ENCODE results near the gene LTA4H. TPM values are rescaled to one million over a fixed set of nuclear protein-coding genes. Genes with fewer than 3 reads are reported as not detected.

The LTA4H gene
- polyA plus RNA-seq, 3 donors, result 36.9 to 40.9 (median 39.9) TPM

DNA sequence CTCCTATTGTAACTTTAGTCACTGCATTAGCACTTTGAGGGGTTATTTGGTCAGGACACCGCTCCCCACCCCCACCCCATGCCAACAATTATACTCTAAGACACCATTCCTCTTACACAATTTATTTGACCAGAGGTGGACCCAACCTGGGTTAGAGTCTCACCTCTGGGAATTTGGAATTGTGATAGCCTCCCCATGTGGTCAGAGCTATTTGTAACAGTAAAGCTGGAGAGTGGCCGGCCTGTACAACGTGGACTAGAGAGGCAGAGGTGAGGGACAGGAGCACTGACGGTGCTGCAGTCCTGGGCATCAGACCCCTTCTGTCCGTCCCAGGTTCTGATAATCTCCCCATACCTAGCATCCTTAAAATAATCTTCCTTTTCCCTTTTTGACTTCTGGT is 35.9 kb downstream of the LTA4H start:
- H3K27ac ChIP-seq (ENCODE audit: low read depth, low read length), result no peak overlapping the region
- 78 to 89% (median 81%) methylated on average over 5 of the region's 5 CpGs for WGBS, 3 donors

DNA sequence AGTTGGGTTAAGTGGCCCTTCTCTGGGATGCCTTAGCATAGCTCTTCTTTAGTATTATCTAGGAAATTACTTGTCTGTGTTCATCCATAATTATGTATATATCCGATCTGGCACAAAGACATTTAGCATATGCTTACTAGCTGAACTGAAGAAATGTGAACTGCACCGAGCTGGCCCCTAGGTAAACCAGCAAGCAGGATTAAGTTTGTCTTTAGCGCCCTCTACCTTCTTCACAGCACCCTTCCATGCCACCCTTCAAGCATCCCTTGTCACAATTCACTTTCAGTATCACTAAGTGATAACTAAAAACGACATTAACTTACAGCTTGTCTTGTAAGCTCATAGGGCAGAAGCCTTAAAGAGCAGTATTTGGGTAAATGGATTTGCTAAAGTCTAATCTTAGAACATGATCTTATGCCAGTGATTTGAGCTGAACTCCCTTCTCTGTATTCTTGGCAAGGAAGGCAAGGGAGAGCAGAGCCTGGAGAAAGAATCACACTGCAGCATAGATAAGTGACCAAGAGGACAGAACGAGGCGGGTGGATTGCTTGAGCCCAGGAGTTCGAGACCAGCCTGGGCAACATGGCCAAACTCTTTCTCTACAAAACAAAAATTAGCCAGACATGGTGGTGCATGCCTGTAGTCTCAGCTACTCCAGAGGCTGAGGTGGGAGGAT is 36.6 kb downstream of the LTA4H start:
- 23 to 31% (median 24%) methylated on average over 7 of the region's 7 CpGs for WGBS, 3 donors
- no peak overlapping the region for H3K27ac ChIP-seq (ENCODE audit: low read depth, low read length)

DNA sequence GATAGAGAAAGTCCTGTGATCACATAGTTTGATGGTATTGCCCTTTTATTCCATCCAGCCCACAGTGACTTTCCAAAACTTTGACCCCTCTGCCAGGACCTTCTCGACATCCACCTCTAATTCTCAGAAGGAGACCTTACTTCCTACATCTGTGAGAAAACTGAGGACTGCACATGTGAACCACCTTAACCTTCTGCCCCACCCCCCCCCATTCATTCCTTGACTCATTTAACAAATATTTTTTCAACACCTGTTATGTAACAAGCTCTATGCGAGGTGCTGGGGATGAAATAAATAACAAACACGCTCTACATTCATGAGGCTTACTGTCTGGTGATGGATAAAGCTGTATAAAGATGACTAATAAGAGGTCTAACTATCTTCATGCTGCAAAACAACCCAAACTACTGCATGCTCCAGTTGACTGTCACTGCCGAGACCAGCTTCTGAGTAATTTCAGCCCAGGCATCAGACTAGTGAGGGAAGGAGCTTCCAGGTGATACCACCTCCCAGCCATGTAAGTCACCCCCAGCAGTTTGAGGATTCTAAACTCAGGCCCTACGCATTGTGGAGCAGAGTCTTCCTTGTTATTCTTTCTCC is 37.4 kb downstream of the LTA4H start:
- WGBS, 3 donors, result 66 to 76% (median 72%) methylated on average over 5 of the region's 5 CpGs
- no peak overlapping the region for H3K27ac ChIP-seq (ENCODE audit: low read depth, low read length)

DNA sequence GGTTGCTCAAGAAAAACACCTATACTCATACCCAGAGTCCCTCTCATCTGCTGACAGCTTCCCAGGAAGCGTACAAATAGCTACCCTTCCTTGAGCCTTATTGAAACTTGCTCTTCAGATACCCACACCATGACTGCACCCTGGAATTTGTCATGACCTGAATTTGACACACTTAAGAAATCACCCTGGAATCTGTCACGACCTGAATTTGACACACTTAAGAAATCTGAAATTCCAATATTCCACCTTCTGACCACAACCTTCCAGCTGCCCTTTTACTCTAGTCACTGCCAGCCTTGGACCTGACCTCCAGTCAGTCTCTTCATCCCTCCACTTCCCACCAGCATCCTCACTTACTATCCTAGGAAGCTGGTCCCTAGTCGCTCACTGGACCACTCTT is 38.1 kb downstream of the LTA4H start:
- WGBS, 3 donors, result 80 to 92% (median 88%) methylated on average over 3 of the region's 3 CpGs
- H3K27ac ChIP-seq (ENCODE audit: low read depth, low read length), result no peak overlapping the region

DNA sequence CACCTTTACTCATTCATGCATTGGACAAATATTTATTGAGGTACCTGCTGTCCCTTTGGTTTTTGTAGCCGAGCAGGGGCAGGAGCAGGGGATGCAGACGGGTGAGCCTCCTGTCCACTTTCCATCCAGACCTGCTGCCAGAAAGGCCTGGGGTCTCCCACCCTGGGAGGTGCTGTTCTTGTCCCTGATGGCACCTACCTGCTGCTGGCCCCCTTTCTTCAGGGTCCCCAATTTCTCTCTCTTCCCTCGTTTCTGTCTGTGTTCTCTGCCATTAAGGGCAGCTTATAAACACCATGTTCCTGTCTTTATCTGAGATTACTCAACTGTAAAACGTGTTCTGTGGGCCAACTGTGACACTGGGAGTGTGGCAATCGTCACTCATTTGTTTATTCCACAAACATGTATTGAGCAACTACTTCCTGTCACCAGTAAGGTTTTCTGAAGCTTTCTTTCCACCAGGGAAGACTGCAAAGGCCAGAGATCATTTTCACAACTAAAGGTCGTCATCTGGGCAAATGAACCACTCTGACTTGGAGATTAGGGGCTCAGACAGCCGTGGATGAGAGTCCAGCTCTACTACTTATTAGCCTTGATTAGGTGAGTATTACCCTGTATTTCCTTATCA is 39.2 kb downstream of the LTA4H start, which contains the start of gene HAL:
TSS of gene HAL (minus strand) at position 311 of the 625 bp plus-strand sequence. CDS start 434 bp downstream, outside the sequence.
- 41 to 56% (median 44%) methylated on average over 7 of the region's 7 CpGs for WGBS, 3 donors
- H3K27ac ChIP-seq (ENCODE audit: low read depth, low read length), result no peak within 1 kb of the TSS

DNA sequence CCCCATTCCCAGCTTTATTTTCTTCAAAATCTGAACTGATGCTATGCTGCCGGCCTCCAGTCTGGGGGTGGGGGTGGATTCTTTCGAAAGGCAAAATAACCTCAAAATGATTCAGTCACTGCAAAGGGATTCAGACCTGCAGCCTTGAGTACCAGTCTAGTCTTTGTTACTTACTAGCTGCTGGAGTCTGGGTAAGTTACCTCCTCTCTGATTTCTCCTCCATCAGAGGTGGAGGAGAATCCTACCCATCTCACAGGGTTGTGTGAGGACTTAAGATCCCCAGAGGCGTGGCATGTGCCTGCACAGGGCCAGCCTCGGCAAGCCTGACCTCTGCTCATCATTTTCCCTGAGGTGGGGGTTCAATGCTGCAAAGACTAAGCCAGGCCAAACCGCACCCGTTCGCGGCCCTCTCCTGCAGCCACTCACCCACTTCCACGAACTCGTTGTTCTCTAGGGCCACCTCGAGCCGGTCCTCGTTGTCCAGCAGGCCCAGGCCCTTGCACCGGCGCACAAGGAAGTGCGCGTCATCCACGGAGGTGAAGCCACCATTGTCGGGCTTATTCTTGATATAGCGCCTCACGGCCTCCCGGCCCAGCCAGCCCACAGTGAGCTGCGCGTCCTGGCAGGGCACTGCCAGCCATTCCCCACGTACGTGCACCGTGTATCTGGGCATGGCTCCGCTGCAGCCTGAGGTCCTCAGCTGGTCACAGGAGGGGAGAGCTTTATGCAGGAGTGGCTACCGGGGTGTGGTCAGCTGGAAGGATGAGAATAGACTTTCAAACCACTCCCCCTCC is 40.0 kb downstream of the LTA4H start:
- H3K27ac ChIP-seq (ENCODE audit: low read depth, low read length), result no peak overlapping the region
- 81 to 94% (median 81%) methylated on average over 29 of the region's 29 CpGs for WGBS, 3 donors

DNA sequence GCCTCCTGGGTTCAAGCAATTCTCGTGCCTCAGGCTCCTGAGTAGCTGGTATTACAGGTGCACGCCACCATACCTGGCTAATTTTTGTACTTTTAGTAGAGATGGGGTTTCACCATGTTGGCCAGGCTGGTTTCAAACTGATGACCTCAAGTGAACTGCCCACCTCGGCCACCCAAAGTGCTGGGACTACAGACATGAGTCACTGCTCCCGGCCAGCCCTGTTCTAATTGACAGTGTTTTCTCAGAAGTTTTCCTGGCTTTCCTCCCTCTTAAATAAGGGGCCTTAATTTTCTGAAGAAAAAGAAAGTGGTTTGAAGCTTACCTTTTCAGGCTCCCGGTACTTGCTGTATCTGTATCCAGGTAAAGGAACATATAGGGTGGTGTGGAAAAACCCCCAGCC is 40.9 kb downstream of the LTA4H start:
- H3K27ac ChIP-seq (ENCODE audit: low read depth, low read length), result no peak overlapping the region
- 89 to 91% (median 90%) methylated on average over 5 of the region's 5 CpGs for WGBS, 3 donors

DNA sequence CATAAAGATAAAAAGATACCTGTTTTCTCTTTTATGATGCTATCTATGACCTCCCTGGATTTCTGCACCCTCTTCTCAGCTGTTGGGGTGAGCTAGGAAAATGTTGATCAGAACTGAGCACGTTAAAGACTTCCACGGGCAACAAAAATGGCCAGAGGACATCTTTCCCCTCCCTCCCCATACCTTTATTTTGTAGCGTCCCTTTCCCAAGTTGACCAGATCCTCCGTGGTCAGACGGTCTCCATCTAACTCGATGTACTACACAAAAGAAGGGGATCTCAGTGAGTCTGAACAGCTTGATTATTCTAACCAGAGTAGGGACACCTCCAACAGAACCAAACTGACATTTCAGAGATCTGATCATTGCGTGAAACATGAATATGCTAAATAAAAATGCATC is 41.5 kb downstream of the LTA4H start:
- no peak overlapping the region for H3K27ac ChIP-seq (ENCODE audit: low read depth, low read length)
- 88 to 95% (median 94%) methylated on average over 7 of the region's 7 CpGs for WGBS, 3 donors

DNA sequence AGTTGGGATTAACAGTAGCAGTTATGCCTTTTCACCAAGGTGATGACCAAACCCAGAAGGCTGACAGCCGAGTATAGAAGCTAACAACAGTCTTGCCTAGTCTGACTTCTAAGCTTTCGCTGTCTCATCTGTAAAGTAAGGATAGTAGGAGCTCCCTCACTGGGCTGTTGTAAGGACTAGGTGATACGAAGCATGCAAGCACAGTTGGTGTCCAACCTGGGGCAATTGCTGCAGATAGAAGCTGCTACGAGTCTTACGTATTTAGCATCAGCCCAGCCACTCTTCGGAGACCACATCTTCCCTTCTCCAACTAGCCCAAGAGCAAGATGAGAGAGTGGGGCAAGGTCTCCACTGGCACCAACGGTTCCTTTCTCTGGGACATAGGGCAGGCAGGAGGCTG is 45.3 kb downstream of the LTA4H start:
- WGBS, 3 donors, result 84 to 86% (median 86%) methylated on average over 7 of the region's 7 CpGs
- no peak overlapping the region for H3K27ac ChIP-seq (ENCODE audit: low read depth, low read length)

DNA sequence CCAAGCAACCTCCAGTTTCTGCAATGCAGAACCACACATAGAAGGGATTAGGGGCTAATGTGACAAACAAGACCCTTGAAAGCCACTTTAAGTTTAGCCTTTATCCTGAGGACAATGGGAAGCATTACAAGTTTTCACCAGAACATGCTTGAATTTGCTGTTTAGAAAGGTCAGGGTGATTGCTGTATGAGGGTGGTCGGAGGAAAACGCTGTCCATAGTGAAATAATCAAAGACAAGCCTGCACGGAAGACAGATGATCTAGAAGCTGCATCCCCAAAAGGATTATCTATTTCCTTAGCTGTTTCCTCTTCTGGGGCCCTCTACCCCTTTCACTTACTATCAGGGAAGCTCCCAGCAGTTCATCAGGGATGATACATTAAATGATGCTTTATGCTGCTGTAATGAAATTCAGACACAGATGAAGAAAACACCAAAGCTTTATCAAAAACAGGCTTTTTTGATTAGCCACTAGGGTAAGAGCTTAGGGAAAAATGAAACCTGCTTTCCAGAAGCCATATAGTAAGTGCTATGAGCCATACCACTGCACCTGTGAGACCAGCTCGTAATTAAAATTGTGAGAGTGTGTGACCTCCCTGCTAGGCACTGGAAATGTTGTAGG is 45.8 kb downstream of the LTA4H start:
- 40 to 65% (median 40%) methylated on average over 4 of the region's 4 CpGs for WGBS, 3 donors

DNA sequence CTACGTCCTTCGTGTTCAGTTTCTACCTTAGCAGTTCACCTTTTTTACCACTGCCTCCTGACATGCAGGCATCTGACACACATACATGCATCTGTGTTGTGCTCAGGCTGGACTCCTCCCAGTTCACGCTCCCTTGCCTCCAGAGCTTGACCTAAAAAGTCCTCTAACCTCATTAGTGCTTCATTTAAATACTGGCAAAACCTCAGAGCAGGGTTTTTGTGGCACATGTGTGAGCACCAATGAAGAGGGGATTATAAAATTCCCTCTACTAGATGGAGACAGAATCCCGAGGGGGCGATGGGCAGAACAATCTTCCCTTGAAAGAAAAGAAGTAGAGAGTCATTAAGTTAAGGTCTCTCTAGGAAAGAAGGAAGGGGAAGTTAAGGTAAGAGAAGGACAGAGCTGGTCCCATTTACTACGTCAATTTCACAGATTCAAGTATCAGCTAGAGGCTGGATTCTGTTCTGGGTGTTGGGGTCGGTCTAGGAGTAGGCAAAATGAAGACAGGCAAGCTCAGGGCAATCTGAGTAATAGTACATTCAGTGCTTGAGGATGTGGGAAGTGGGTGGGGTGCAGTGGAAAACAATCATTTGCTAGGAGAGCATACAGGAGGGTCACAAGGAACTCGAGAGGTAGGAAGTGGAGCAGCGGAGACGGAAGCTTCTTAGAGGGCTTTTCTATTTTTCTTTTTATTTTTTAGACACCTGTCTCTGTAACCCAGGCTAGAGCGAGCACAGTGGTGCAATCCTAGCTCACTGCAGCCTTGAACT is 46.7 kb downstream of the LTA4H start:
- H3K27ac ChIP-seq (ENCODE audit: low read depth, low read length), result no peak overlapping the region
- WGBS, 3 donors, result 75 to 83% (median 80%) methylated on average over 11 of the region's 11 CpGs

More for the DNA sequence above, 45.8 kb downstream of the LTA4H start:
- no peak overlapping the region for H3K27ac ChIP-seq (ENCODE audit: low read depth, low read length)

DNA sequence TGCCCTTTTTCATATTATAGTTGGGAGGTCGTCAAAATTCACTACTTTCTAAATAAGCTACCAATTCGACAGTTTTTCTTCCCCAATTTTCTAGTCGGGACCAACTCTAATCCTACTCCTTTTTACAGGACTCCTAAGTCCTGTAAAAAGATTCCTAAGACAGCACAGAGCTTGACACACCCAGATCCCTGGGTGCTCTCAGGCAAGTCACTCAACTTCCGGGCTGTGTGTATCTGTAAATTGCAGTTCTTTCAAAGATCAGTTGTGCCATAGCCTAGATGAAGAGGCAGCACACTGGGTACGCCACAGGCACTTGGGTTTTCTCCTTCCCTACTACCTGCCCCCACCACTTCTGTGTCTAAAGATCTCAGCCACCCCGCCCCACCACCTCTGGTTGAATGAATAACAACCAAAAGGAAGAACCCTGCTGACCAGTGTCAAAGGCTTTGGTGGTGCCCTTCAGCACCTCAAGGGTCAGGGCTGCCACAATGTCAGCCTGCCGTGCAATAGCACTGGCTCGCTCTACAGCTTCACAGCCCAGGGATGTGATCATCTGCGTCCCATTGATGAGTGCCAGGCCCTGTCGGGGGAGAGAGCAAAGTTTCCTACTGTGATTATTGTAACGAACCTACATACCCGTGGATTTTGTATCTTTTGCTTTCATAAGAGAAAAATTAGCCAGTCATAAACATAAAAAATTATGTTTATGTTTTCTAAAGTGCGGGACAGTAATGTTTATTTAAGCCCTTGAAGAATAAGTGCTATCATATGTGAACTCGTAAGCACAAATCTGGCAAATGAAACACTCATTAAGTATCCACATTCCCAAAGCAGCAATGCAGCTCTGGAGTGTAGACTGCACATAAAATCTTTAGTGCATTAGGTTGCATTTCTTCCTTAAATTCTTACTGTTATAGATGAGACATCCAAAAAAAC is 48.5 kb downstream of the LTA4H start:
- WGBS, 3 donors, result 80 to 85% (median 81%) methylated on average over 14 of the region's 14 CpGs
- H3K27ac ChIP-seq (ENCODE audit: low read depth, low read length), result no peak overlapping the region

DNA sequence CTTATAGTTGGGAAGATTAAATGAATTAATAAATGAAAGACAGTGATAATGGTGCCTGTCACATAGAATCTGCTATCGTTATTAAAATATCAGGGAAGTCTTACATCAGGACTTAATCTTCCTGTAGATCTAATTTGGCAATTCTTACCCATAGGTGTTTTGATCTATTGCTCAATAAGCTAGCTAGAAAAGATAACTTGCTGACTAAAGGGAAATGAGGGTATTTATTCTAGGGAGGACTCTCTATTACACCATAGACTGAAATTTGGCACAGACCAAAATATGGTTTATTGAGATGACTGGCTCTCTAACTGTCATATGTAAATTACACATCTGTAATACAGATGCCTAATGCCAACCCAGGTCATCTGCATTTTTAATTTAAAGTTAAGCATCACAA is 50.7 kb downstream of the LTA4H start:
- no peak overlapping the region for H3K27ac ChIP-seq (ENCODE audit: low read depth, low read length)
- WGBS, 3 donors, result 60 to 93% (median 76%) methylated on average over 1 of the region's 1 CpG

DNA sequence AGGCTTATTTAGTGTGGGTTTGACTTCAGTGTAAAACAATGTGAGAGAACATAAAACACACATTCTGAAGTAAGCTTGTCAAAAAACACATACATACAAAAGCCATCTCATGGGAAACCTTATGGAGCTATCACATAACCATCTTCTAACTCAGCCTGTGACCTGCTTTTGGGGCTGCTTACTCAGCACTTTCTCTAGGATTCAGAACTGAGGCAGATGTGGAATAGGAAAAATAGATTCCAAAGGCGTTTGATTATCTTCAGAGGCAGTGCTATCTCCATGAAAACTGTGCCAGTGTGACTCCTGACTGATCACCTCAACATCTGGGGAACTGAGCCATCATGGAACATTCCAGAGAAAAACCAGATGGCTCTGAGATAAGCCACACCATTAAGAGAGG is 52.8 kb downstream of the LTA4H start:
- no peak overlapping the region for H3K27ac ChIP-seq (ENCODE audit: low read depth, low read length)
- 71 to 84% (median 75%) methylated on average over 1 of the region's 1 CpG for WGBS, 3 donors

DNA sequence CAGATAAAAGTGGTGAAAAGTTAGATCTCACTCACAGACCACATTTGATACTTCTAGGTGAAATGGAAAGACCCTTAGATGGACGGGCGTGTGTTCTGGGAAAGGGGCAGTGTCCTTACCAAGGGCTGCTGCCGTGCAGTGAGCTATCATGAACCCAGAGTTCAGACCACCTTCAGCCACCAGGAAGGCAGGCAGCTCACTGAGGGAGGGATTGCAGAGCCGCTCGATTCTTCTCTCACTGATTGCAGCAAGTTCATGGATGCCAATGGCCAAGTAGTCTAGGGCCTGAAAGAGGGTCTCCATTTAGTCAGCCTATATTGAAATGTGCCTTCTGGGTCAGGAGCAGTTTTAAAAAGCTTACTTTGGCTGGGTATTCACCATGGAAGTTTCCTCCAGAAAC is 55.0 kb downstream of the LTA4H start:
- WGBS, 3 donors, result 88 to 96% (median 94%) methylated on average over 5 of the region's 5 CpGs
- no peak overlapping the region for H3K27ac ChIP-seq (ENCODE audit: low read depth, low read length)

DNA sequence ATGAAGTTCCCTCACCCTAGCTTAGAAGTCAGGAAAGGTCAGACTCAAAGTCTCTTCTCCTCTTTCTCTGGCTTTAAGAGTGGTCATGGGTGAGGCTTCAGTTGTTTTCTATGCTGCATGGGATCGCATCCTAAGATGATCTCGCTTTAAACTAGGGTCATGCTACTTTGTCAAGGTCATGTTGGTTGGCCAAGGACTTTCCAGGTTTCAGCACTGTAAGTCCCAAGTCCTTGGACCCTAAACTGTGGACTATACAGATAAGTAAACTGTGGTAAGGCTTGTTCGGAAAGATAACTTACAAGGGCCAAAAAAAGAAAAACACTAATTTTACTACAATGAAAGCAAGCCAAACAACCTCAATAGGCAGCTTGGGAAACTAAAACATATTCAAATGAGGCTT is 56.6 kb downstream of the LTA4H start:
- 75 to 95% (median 94%) methylated on average over 3 of the region's 3 CpGs for WGBS, 3 donors
- no peak overlapping the region for H3K27ac ChIP-seq (ENCODE audit: low read depth, low read length)

DNA sequence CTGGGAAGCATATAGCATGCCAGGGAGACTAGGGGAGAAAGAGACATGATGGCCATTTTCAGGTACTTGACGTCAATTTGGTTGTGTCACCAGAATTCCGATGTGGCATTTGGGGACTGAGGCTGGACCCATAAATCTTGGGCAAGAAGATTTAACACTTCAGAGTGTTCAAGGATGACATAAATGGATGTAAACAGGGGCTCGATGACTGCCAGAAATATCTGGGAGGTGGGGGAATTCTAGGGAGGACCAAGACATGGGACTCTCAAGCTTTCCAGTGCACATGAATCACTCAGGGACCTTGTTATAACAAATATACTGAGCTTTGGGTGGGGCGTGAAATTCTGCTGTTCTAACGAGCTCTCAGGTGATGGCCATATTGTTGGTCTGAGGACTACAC is 57.0 kb downstream of the LTA4H start:
- 86 to 94% (median 91%) methylated on average over 5 of the region's 5 CpGs for WGBS, 3 donors
- H3K27ac ChIP-seq (ENCODE audit: low read depth, low read length), result no peak overlapping the region
